Type B pancreatic cell (in vitro differentiated cells): ENCODE data around the gene CDC20B. TPM values are rescaled to one million over a fixed set of nuclear protein-coding genes. Genes with fewer than 3 reads are reported as not detected.
"Not testable (repeated sequence)": the region's sequence is repeated elsewhere in the genome, so short reads cannot be mapped to it uniquely, and the experiment has no call there.

Source experiments
- DNase-seq: peaks from one replicate; pipeline ENCODE4 v3.0.0; 2021; ENCODE audit warnings: mixed read lengths; ENCODE audit not compliant: unreplicated experiment; ENCODE audit errors: extremely low spot score
- H3K27ac Mint-ChIP-seq: 2 replicates; pipeline ENCODE4 v1.8.0; 2021; ENCODE audit warnings: mild to moderate bottlenecking, mixed read lengths
- H3K27me3 Mint-ChIP-seq: 2 replicates; pipeline ENCODE4 v1.8.0; 2021; ENCODE audit warnings: mixed read lengths
- H3K36me3 Mint-ChIP-seq: 2 replicates; pipeline ENCODE4 v1.8.0; 2021; ENCODE audit warnings: mixed read lengths
- H3K4me1 Mint-ChIP-seq: one replicate; pipeline ENCODE4 v1.8.0; 2021; ENCODE audit warnings: mixed read lengths; ENCODE audit not compliant: unreplicated experiment
- H3K4me3 Mint-ChIP-seq: 2 replicates; pipeline ENCODE4 v1.8.0; 2021; ENCODE audit warnings: mild to moderate bottlenecking, mixed read lengths
- H3K9me3 Mint-ChIP-seq: 2 replicates; pipeline ENCODE4 v1.8.0; 2021; ENCODE audit warnings: mixed read lengths
- total RNA-seq: library from RNA; stranded (reverse); gene quantifications from 2 replicates; pipeline ENCODE4 v1.2.1, GENCODE V29; 2021; ENCODE audit warnings: low replicate concordance
- TF ChIP-seq, protein P1 (sequence below): fragments of 200-600 bp; sonication (generic); conservative IDR thresholded peaks from 2 replicates; pipeline ENCODE4 v1.5.0; 2021; ENCODE audit warnings: antibody characterized with exemption, mild to moderate bottlenecking

Gene CDC20B
- total RNA-seq, 1 donor from 2014 or later, result 0.92 TPM

DNA sequence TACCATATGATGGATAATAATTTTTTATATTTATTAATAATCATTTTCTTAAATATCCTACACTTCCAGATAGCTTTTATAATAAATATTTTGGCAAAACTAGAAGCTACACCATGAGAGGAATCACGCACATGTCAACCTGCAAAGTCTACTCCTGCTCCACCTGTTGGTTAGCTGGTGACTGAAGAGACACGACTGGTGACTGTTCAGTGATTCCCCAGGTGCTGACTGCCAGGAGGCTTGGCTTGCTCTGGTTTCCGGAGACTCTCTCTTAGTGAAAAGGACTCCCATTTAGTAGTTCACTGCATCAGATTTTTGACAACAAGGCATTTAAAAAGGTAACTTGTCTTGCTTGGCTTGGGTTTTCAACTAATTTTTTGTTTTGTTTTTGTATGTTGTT lies 49.6 kb downstream of the CDC20B start:
- Mint-ChIP-seq H3K27ac (no peak overlapping the region), H3K9me3 (no peaks in the 10 kb centered on the region), H3K36me3 (no peaks in the 10 kb centered on the region), H3K4me3 (no peak overlapping the region), H3K27me3 (peaks cover 6% of the 10 kb centered on the region), H3K4me1 (no peaks in the 10 kb centered on the region)
- no peak for DNase-seq
- TF ChIP-seq, protein P1, sequence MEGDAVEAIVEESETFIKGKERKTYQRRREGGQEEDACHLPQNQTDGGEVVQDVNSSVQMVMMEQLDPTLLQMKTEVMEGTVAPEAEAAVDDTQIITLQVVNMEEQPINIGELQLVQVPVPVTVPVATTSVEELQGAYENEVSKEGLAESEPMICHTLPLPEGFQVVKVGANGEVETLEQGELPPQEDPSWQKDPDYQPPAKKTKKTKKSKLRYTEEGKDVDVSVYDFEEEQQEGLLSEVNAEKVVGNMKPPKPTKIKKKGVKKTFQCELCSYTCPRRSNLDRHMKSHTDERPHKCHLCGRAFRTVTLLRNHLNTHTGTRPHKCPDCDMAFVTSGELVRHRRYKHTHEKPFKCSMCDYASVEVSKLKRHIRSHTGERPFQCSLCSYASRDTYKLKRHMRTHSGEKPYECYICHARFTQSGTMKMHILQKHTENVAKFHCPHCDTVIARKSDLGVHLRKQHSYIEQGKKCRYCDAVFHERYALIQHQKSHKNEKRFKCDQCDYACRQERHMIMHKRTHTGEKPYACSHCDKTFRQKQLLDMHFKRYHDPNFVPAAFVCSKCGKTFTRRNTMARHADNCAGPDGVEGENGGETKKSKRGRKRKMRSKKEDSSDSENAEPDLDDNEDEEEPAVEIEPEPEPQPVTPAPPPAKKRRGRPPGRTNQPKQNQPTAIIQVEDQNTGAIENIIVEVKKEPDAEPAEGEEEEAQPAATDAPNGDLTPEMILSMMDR, result no peak

DNA sequence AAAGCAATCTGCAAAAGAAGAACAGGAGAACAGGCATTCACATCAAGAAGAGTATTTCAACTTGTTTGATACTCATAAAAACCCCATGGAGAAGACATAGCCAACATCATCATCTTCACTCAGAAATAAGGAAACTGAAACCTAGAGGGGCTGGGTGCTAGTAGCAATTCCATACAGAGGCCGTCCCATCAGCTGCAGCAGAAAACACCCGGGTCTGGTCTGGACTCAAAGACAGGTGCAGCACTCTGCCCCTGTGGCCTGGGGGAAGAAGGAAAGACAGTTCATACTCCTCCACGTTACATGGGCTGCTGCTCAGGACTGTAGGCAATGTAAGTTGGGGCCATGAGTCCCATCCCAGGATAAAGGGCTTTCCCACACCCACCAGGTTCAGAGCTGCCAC lies 58.9 kb downstream of the CDC20B start:
- Mint-ChIP-seq H3K27ac (no peak overlapping the region), H3K36me3 (no peaks in the 10 kb centered on the region), H3K4me3 (no peak overlapping the region), H3K27me3 (peaks cover 11% of the 10 kb centered on the region), H3K9me3 (no peaks in the 10 kb centered on the region), H3K4me1 (no peaks in the 10 kb centered on the region)
- no peak for DNase-seq
- TF ChIP-seq, protein P1, result no peak

DNA sequence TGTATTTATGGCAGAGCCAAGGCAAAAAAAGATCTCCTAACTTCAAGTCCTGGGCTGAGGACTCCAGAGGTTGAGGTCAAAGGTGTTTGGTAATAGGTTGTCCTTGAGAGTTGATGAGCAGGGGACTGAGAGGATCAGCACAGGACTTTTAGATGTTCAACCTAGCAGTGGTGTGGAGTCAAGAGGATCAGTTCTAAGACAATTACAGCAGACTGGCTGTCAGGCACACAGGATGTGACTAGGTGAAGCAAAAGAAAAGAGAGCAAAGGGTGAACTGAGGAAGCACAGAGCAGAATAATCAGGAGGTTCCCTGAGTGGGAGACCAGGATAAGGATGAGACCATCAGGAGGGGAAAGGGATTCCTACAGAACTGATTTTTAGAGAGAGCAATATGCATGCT lies 59.6 kb downstream of the CDC20B start:
- Mint-ChIP-seq H3K9me3 (no peaks in the 10 kb centered on the region), H3K27me3 (peaks cover 11% of the 10 kb centered on the region), H3K27ac (no peak overlapping the region), H3K4me1 (no peaks in the 10 kb centered on the region), H3K4me3 (no peak overlapping the region), H3K36me3 (no peaks in the 10 kb centered on the region)
- DNase-seq, result no peak
- TF ChIP-seq, protein P1, result no peak

DNA sequence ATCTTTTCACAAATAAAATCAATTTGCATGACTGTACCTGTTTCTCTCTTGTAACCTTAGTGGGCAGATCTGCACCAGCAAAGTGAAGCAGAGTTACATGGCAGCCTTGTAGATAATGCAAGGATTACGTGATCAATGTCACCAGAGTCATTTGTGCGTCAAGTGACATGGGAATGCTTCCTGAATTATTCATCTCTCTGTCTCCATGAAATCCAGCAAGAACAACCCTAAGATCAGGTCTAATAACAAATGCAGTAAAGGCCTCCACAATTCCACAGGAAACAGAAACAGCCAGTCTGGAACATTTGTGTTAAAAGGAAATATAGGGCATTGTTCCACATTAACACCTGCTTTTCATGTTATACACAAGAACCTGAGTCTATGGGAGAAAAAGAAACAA lies 62.8 kb downstream of the CDC20B start:
- TF ChIP-seq, protein P1, result no peak
- no peaks in the 10 kb centered on the region for H3K4me1 Mint-ChIP-seq
- H3K27me3 Mint-ChIP-seq, result peaks cover 11% of the 10 kb centered on the region
- H3K4me3 Mint-ChIP-seq, result no peak overlapping the region
- H3K9me3 Mint-ChIP-seq, result no peaks in the 10 kb centered on the region
- no peak for DNase-seq
- no peaks in the 10 kb centered on the region for H3K36me3 Mint-ChIP-seq
- no peak overlapping the region for H3K27ac Mint-ChIP-seq

DNA sequence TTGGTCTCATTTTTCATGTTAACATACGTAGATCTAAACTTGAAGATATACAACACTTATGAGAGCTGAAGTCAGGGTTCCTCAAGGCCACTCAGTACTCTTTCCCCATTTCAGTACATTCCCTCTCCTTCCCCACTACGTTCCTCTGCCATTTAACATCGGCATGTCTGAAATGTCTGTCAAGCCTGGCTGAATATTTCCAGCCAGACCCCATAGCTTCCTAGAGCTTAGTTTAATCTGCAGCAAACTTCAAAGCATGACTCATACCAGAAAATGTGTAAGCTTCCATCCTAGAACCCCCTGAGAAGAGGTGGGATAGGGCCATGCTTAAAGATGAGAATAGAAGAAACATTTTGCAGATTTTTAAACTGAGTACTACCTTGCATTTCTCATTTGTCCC lies 64.3 kb downstream of the CDC20B start:
- Mint-ChIP-seq H3K4me1 (no peaks in the 10 kb centered on the region), H3K9me3 (no peaks in the 10 kb centered on the region), H3K27me3 (peaks cover 5% of the 10 kb centered on the region), H3K27ac (no peak overlapping the region), H3K4me3 (no peak overlapping the region), H3K36me3 (no peaks in the 10 kb centered on the region)
- TF ChIP-seq, protein P1, result no peak
- no peak for DNase-seq

DNA sequence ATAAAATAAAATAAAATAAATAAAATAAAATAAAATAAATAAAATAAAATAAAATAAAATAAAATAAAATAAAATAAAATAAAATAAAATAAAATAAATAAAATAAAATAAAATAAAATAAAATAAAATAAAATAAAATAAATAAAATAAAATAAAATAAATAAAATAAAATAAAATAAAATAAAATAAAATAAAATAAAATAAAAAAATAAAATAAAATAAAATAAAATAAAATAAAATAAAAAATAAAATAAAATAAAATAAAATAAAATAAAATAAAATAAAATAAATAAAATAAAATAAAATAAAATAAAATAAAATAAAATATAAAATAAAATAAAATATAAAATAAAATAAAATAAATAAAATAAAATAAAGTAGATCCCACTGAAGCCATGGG lies 67.0 kb downstream of the CDC20B start:
- not testable (repeated sequence) for H3K36me3 Mint-ChIP-seq, DNase-seq, H3K27ac Mint-ChIP-seq, H3K4me1 Mint-ChIP-seq, H3K9me3 Mint-ChIP-seq, H3K27me3 Mint-ChIP-seq, H3K4me3 Mint-ChIP-seq
